ENCODE results near the gene GMPR2.
"Not testable (repeated sequence)": the region's sequence is repeated elsewhere in the genome, so short reads cannot be mapped to it uniquely, and the experiment has no call there.

GMPR2 gene

DNA sequence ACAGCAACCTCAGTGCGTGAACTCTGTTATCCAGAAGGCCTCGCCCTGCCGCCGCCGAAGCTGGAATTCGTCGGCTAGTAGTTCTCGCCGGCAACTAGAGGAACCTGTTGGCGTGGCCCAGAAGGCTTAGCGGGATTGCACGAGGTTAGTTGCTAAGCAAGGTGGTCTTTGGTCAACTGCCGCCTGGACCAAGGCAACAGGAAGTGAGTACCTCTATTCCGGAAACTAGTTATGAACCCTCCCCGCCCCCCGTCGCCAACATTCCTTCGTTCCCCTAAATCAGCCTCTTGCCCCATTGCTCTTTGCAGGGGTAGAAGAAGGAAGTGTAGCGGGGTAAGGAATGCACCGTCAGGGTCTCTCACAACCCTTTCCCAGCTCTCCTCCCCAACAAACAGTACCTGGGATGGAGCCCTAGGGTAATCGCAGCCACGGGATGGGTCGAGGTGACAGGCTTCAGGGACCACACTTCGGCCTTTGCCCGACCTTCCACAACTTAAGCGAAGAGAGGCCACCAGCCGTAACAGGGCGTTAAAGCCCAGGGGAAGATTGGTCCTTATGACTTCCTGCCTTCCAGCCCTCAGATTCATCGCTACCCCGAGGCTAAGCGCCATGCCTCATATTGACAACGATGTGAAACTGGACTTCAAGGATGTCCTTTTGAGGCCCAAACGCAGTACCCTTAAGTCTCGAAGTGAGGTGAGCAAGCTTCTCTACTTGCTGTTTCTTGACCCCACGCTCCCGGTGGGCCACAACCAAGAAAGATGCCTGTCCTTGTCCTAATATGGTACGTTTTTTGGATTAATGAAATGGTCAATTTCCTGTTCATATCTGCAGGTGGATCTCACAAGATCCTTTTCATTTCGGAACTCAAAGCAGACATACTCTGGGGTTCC lies at the start of gene GMPR2:
Gene GMPR2 (plus strand): TSS at position 285 of the 893 bp plus-strand sequence. CDS start 325 bp downstream, at position 610.
- peak; percentile 20 for DNase-seq

DNA sequence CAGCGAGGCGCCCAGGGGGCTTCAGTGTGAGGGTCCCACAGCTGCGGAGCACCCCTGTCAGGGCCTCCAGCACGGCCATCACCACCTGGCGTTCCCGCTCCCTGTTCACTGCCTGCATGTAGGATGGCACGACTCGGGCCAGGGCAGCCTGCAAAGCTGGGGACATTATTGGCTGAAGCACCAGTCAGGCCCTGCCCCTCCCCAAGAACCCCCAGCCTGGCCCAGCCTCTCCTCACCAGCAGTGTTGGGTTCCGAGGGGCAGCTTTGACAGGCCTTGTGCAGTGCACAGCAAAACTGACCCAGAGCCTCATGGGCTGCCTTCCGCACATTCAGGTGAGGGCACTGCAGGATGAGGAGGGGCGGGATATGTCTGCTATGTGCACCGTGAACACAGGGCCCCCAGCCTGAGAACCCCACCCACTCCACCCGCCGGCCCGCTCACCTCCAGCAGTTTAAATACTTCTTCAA lies 49.7 kb upstream of the GMPR2 start:
- DNase-seq = no peak

DNA sequence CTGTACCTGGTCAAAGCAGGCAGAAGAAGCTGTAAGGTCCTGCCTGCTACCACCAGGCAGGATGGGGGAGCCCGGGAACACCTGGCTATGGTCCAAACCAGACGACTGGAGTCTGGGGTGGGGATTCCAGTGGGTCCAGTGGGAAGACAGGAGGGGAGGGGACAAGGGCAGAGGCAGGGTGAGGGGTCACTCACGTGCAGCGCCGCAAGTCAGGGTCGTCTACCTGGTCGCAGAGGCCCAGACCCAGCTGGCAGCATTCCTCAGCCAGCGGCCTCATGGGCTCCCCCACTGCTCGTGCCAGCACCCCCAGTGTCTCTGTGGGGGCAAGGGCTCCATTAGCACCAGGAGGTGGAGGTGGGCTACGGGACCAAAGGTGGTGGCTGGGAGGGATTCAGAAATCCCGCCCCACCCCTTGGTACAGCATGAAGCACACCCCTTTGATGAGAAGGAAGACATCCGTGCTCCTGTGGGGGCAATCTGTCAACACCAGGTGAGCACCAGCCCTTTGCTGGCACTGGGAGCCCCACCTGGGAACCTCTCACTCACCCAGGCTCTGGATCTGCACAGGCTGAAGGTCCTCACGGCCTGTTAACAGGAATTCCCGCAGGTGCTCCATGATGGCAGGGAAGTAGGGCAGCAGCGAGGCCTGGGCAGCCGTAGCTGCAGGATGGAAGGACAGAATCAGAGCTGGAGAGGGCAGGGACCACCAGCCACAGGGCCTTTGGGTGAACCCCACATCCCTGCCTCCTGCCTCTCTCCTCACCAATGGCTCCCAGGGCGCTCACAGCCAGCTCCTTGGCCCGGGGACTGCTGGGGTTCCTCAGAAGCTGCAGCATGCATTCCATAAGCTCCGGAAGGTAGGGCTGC lies 48.4 kb upstream of the GMPR2 start:
- no peak for DNase-seq

DNA sequence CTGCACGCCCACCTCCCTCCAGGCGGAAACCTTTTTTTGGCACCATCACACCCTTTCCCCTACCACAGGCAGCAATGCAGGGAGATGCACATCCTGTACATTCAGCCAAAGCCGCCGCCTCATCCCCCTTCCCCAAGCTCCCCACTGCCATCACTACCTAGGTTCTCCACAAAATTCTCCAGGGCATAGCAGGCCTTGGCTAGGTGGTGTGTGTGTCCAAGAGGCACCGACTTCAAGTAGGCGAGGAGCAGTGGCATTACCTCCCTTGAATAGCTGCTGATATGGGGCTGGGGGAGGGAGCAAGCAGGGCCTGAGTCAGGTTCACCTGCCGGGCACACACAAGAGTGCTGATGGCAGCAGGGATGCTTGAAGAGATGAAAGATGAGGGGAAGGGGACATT lies 47.7 kb upstream of the GMPR2 start:
- no peak for DNase-seq

DNA sequence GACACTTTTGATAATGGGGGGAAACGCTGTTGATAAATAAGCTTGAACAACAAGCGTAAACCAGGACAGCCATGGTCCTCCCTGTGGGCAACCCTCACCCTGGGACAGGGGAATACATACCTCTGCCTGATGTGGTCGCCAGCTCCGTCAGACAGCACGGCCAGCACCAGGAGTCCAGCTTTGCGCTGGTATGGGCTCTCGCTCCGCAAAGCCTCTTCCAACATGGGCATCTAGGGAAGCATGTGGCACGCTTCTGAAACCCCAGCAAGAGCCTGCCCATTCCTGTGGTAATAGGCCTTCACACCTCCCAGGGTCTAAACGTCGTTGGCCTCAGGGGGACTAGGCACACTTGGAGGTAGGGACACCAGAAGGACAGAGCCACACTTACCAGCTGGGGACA lies 47.0 kb upstream of the GMPR2 start:
- no peak for DNase-seq

DNA sequence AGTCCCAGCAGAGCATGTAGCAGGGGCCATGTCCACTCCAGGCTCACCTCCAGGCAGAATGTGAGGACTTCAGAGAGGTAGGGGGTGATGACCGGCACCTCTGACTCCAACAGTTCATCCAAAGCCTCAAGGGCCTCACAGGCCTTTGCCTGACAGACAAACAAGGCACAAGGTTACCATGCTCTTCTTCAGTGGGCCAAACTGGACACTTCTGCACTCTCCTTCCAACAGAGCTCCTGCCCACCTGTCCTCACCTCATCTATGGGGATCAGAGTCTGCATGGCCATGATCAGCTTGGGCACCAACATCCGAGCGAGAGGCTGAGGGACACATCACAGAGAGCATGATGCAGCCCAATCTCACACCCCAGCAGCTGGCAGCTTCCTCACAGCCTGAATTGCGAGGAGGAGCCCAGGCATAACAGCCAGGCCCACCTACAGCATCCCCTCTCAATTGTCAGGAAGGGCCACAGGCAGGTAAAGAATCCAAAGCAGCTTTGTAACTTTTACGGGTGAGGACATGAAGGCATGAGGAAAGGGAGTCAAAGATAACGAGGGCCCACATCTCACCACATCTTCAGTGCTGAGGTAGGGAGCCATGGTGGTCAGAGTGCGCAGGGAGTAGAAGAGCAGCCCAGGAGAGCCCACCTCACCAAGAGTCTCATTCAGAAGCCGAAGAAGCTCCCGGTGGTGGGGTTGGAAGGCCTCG lies 45.7 kb upstream of the GMPR2 start:
- no peak for DNase-seq

DNA sequence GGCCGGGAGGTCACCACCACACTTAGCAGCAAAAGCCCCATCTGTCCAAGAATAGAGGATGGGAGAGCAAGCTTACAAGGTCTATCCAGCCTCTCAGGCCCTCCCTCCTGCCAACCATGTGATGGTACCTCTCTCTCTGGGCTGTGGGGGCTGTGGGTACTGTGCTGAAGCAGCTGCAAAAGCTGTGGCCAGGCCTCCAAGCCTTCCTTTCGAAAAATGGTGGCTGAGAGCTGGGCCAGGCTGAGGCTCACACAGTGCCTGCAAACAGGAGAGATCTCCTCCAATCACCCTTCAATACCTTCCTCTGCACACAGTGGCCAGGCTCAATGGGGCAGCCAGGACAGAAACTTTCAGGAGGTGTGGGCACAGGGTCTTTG lies 45.2 kb upstream of the GMPR2 start:
- DNase-seq = no peak

DNA sequence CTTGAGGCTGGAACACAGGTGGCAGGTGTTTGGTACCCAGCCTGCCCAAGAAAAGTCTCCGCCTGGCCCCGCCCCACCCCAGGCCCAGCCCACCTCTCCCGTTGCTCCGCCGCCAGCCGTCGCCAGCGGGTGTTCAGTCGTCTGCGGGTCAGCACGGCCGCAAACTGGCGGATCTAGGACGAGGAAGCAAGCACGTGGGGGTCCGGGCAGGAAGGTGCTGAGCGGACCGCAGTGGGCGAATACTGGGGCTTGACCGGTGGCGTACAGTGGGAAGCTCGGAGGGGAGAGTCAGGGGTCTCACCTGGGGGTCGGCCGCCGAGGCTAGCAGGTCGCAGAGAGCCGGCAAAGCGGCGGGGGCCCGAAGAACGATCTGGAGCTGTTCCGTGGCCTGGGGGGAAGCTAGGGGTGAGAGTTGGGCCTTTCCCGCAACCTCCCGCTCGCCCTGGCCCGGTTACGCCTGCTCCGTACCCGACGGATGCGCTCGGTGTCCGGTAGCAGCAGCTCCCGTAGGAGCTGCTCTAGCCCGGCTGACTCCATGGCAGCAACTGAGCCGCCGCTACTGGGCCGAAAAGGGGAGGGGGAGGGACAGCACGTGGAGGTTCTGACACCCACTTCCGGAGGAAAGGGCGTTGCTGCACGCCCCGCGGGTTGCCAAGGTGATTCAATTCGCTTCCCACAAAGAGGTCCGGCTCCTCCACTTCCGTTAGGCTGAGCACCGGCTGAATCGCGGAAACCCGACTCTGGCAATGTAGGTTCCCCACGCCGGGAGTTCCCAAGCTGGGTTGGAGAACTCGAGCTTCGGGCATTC lies 44.3 kb upstream of the GMPR2 start, which contains the start of gene IPO4:
Gene IPO4 (minus strand): TSS at position 566 of the 808 bp plus-strand sequence. CDS start 29 bp downstream, at position 537.
- peak; percentile 97 for DNase-seq

DNA sequence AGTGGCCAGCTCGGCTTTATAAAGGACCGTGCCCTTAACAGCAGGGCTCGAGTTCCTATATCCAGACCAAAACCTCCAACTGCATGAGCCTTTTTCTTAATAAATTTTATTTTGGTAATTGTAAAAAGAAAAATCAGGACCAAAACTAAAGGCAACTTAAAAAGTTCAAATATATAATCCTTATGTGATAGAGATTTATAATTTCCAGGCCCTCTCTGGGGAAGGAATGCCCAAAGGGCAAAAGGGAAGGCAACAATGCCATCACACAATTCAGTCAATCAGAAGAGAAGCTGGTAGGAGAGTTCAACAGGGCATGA lies 43.7 kb upstream of the GMPR2 start:
- DNase-seq = no peak

DNA sequence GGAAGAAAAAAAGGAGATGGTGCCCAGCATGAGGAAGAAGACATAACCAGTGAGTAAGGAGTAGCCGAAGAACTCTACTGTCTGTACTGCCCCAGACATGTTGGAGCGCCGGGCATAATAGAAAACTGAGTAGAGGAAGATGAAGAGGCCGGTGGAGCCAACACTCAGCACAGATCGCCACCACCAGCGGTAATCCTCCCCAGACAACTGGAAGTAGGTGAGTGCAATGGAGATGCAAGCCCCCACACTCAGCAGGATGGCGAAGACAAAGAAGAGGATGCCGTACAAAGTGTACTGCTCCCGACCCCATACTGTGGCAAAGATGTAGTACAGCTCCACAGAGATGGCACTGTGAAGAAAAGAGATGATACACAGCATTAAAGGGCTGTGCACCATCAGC lies 43.3 kb upstream of the GMPR2 start:
- no peak for DNase-seq

DNA sequence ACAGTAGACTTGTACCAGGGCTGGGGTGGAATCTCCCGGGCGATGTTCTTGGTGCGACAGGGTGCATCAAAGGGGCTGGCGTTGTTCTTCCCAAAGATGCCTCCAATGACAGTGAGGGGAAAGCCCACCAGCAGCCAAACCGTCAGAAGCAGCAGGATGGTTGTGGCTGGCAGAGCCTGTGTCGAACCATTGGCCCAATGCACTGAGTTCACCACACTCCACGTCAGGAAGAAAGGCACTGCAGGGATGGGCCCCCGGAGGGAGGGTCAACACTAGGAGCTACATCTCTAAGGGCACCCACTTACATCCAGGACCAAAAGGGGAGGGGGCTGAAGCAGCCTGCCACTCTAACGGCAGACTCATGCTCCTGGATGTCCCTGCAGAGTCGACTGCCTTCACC lies 42.3 kb upstream of the GMPR2 start:
- DNase-seq = no peak

DNA sequence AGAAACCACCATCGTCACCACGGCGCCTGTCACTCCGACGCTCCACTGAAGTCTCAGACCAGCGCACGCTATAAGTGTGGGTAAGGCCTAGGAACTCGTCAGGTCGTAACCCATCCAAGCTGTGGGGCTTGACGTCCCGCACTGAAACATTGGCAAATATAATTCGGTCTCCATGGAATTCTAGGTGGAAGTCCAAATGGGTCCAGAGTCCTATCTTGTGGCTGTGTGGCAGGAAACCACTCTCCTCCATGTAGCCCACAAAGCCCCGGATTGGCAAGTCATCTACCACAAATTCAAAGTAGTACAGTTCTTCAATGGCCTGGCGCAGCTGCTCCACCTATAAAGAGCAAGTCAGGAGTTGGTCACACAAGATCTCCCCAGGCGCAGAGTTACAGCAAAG lies 39.8 kb upstream of the GMPR2 start:
- DNase-seq = no peak

DNA sequence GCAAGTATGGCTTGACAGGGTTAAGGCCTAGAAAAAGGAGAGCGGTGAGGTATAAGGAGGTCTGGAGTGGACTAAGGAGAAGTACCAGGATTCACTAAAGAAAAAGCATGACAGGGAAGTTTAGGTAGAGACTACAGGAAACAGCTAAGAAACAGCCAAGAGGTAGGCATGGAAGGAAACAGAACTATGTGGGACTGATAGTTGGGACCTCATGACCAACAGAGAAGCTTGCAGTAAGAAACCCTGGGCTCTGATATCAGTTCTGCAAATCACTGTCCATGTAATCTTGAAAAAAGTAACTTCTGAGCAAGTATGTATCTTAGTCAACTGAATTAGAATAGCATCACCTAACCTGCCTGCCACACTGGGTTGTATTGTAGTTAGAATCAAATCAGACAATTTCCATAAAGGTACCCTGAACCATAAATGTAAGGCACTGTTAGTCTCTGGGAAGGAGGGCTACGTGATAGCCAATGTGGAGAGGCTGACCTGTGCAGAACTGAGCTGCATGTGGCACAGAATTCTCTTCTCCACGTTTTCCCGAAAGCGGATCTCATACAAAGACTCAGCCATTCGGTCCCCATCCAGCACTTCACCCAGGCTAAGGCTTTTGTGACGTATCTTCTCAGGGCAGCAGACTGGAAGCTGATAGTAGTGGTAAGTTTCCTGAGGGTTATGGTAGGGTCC lies 38.4 kb upstream of the GMPR2 start:
- no peak for DNase-seq

DNA sequence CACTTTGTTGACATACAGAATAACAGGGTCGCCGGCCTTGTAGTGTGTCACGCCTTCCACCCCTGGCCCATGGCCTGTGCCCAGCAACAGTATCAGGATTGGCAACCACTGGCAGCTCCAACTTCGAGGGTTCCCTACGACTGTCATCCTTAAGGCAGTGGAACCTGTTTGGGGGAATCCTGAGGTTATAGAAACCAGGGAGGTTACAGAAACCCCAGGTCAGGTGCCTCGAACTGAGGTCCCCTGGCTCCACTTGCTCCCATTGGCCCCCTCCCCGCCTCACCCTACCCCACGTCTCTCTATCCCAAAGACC lies 37.9 kb upstream of the GMPR2 start:
- DNase-seq = no peak

DNA sequence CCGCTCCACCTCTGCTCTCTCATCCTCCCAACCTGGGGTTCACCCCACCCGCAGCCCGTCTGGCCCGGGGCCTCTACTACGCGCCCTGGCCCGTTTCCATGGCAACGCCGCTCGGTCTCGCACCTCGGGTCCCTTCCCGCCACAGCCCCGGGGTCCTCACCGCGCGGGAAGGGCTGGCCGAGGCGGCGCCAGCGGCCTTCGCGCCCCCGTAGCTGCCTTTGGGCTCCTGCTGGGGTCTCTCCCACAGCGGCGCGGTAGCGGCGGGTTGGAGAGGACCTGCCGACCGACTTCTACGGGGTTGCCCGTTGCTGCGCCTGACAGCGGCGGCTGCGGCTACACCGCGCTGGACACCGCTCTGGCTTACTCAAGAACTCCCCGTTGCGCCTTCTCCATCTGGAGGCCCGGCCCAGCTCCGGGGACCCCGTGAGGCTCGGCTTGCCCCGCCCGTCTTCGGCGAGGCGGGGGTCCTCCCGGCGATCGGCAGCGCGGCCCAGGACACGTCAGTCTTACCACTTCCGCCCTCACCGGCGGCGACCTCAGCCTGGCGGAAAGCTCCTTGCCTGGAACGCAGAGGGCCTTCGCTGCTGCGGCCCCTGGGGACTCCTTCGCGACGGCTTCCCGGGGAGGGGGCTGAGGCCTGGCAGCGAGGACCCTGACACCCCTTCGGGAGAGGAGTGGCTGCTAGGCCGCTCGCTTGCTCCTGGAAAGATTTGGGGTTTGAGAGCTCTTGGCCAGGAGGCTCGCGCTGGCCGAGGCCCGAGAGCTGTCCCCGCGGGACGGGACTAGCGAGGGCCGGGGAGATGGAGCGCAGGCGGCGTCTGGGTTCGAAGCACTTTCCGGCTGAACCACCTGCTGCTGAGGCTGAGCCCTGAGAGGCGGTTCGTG lies 37.3 kb upstream of the GMPR2 start, which contains the start of gene TM9SF1:
Gene TM9SF1 (minus strand): TSS at position 256 of the 885 bp plus-strand sequence. CDS start 422 bp downstream, outside the sequence.
- peak; percentile 92 for DNase-seq

DNA sequence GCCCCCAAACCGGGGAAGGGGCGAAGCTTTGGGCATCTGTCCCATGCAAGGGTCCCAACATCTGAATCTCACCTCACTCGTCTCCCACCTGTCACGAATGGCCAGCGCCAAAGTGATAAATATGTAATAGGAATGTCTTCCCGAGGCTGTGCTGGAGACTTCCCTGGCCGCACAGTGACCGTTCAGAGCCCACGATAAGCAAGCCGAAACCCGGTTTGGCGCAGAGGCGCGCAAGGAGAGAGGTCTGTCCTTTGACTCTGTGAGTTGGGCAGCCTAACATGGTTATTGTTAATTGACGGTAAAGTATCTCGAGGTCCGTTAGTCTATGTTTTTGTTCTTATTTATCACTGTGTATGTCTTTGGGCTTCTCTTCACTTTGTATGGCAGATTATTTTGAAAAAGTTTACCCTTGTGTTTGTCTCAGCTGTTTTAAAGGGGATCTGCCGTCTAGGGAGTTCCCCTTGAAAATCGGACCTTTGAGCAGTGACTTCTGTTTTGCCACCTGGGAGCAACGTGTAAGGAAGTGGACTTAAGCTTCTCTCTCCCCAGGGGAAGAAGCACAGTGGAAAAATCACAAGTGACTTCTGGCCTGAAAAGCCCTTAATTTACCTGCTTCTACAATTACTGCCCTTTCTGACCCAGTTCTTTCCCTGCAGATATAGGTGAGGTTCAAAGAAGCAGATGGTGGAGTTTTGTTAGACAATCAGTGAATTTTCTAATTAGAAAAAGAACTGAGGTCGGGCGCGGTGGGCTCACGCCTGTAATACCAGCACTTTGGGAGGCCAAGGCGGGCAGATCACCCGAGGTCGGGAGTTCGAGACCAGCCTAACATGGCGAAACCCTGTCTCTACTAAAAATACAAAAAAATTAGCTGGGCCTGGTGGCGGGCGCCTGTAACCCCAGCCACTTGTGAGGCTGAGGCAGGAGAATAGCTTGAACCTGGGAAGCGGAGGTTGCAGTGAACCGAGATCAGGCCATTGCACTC lies 36.4 kb upstream of the GMPR2 start:
- DNase-seq = no peak

DNA sequence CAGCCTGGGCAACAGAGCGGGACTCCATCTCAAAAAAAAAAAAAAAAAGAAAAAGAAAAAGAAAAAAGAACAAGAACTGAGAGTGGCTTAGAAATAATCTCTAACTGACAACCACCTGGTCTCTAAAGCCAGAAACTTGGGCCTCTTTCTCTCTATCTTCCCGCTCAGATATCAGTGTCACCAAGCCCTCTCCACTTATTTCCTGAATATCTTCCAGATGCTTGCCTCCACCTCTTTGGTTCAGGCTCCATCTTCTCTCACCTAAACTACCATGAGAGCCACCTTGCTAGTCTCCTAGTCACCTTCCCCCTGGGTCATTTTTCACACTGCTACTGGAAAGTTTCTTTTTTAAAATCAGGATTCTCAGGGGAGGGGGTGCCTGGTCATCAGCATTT lies 35.7 kb upstream of the GMPR2 start:
- DNase-seq = no peak

DNA sequence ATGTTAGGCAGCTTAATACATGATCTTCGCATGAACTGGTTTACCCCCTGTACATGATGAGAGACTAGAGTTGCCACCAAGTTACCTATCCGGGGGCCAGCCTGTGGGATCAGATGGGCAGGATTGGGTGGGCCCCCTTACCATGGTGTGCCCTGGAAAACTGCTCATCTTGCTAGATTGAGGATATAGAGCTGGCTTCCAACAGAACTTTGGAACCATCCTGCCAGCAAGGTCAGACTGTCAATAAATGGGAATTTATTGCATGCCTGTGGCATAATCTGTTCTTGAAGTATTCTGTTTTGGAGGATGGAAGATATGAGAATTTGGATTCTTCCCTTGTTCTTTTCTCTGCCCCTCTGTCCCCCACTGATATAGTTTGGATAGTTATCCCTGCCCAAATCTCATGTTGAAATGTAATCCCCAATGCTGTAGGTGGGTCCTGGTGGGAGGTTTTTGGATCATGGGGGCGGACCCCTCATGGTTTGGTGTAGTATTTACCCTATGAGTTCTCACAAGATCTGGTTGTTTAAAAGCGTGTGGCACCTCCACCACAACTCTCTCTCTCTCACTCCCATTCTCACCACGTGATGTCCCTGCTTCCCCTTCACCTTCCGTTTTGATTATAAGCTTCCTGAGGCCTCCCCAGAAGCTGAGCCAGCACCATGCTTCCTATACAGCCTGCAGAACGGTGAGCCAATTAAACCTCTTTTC lies 33.8 kb upstream of the GMPR2 start:
- no peak for DNase-seq

DNA sequence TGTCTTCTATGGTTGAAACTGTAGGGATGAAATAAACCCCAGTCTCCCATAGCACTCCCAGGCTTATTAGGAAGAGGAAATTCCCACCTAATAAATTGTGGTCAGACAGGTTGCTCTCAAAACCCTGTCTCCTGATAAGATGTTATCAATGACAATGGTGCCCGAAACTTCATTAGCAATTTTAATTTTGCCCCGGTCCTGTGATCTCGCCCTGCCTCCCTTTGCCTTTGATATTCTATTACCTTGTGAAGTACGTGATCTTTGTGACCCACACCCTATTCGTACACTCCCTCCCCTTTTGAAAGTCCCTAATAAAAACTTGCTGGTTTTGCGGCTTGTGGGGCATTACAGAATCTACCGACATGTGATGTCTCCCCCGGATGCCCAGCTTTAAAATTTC lies 30.2 kb upstream of the GMPR2 start:
- not testable (repeated sequence) for DNase-seq

Measured in activated CD4-positive, alpha-beta T cell treated with anti-CD3 and anti-CD28 coated beads, Interleukin-2, Interleukin-6, amounts not matched to agents 100 ng/mL and 50 ng/mL, durations not matched to agents 16 hours and 8 hours (primary cell).